Endothelial cell of umbilical vein (primary cell): ENCODE results near the gene MAPT. TPM values are rescaled to one million over a fixed set of nuclear protein-coding genes. Genes with fewer than 3 reads are reported as not detected.

Source experiments
- BruUV-seq: library from RNA; stranded (reverse); fragments of 400-500 nt; replicated peaks from 2 replicates; lab custom pipeline; 2021; lab: Mats Ljungman, UMichigan
- CTCF ChIA-PET: fragments of 300-600, 350-600 bp; sonication (Branson Sonifier 250); formaldehyde crosslinking; loops from one replicate; lab custom pipeline; 2021; ENCODE audit warnings: antibody characterized with exemption, inconsistent platforms; lab: Charles Lee
- POLR2A ChIA-PET: fragments of 300-600, 350-600 bp; sonication (Branson Sonifier 250); formaldehyde crosslinking; loops from one replicate; lab custom pipeline; 2021; ENCODE audit warnings: antibody characterized with exemption, inconsistent platforms; lab: Charles Lee
- DNase-seq: peaks from one replicate; pipeline ENCODE4 v3.0.0-alpha.2; 2011; ENCODE audit warnings: low read depth, low spot score
- FAIRE-seq: peaks from 2 replicates; lab custom pipeline; 2011; peaks lifted over from hg19 to GRCh38; lab: Jason Lieb, UNC
- H2AFZ ChIP-seq: 2 replicates; pipeline ENCODE4 v1.6.0; 2012; ENCODE audit warnings: low read depth, low read length, control low read depth, inconsistent platforms
- H3K27ac ChIP-seq: 2 replicates; pipeline ENCODE4 v1.5.1; 2011; ENCODE audit warnings: low read depth, mild to moderate bottlenecking, control low read depth, low read length, moderate library complexity; ENCODE audit not compliant: insufficient read depth
- H3K27me3 ChIP-seq, 2 experiments: 2 replicates each; pipeline versions ENCODE4 v1.6.0 to v1.6.1; 2011; ENCODE audit warnings: low read length in 2 of 2, mixed read lengths in 1 of 2; ENCODE audit not compliant: control insufficient read depth in 2 of 2, insufficient read depth in 2 of 2
- H3K36me3 ChIP-seq, 2 experiments: 2 replicates in 1 of 2; 3 replicates in 1 of 2; pipeline ENCODE4 v1.5.1; 2011; ENCODE audit warnings: low read length in 2 of 2, mild to moderate bottlenecking in 1 of 2, moderate library complexity in 1 of 2; ENCODE audit not compliant: control insufficient read depth in 2 of 2, insufficient read depth in 2 of 2; ENCODE audit errors: extremely low read depth in 1 of 2
- H3K4me1 ChIP-seq: 3 replicates; pipeline ENCODE4 v1.5.1; 2011; ENCODE audit warnings: mild to moderate bottlenecking, low read length; ENCODE audit not compliant: control insufficient read depth, insufficient read depth; ENCODE audit errors: extremely low read depth
- H3K4me2 ChIP-seq: 2 replicates; pipeline ENCODE4 v1.6.1; 2011; ENCODE audit warnings: low read length, control low read depth, mixed read lengths; ENCODE audit not compliant: insufficient read depth
- H3K4me3 ChIP-seq, 3 experiments: fragments of 200-600 bp in 1 of 3; sonication (generic), shearing (Covaris generic) in 1 of 3; replicated peaks in 1 of 3; 2 replicates each; pipeline ENCODE4 v1.5.1; 2011 to 2016; ENCODE audit warnings: control low read depth in 3 of 3, low read length in 3 of 3, mild to moderate bottlenecking in 2 of 3, inconsistent platforms in 1 of 3, low read depth in 1 of 3, moderate library complexity in 1 of 3; ENCODE audit not compliant: insufficient read depth in 1 of 3
- H3K79me2 ChIP-seq: 2 replicates; pipeline ENCODE4 v1.6.0; 2012; ENCODE audit warnings: low read length, inconsistent platforms; ENCODE audit not compliant: control insufficient read depth, insufficient read depth
- H3K9ac ChIP-seq: replicated peaks from 2 replicates; pipeline ENCODE3; 2011; ENCODE audit warnings: low read length, control low read depth; ENCODE audit not compliant: insufficient read depth; ENCODE audit errors: extremely low read depth
- H3K9me1 ChIP-seq: replicated peaks from 3 replicates; pipeline ENCODE4 v1.6.0; 2011; ENCODE audit warnings: mild to moderate bottlenecking, low read length; ENCODE audit not compliant: control insufficient read depth, insufficient read depth; ENCODE audit errors: extremely low read depth
- H3K9me3 ChIP-seq: replicated peaks from 2 replicates; pipeline ENCODE4 v1.5.1; 2012; ENCODE audit warnings: low read length, inconsistent platforms; ENCODE audit not compliant: control insufficient read depth, insufficient read depth
- H4K20me1 ChIP-seq: replicated peaks from 2 replicates; pipeline ENCODE3; 2011; ENCODE audit warnings: mild to moderate bottlenecking, low read length; ENCODE audit not compliant: control insufficient read depth, insufficient read depth; ENCODE audit errors: extremely low read depth
- EZH2 ChIP-seq: IDR thresholded peaks from 2 replicates; pipeline ENCODE4 v1.6.1; 2012; ENCODE audit warnings: borderline replicate concordance, low read depth, mild to moderate bottlenecking, moderate library complexity, low read length, inconsistent platforms; ENCODE audit not compliant: severe bottlenecking
- FOS ChIP-seq: IDR thresholded peaks from 2 replicates; pipeline ENCODE4 v1.6.1; 2011; ENCODE audit warnings: mild to moderate bottlenecking, low read length, moderate library complexity, borderline replicate concordance; ENCODE audit not compliant: insufficient read depth
- GATA2 ChIP-seq: IDR thresholded peaks from 2 replicates; pipeline ENCODE4 v1.7.0; 2011; ENCODE audit warnings: low read depth, mild to moderate bottlenecking, moderate library complexity, mixed read lengths, low read length; ENCODE audit not compliant: insufficient read length, insufficient read depth
- JUN ChIP-seq: IDR thresholded peaks from 2 replicates; pipeline ENCODE4 v1.6.1; 2011; ENCODE audit warnings: borderline replicate concordance, low read depth; ENCODE audit not compliant: insufficient read length, insufficient read depth
- MYC ChIP-seq: IDR thresholded peaks from one replicate; pipeline ENCODE4 v1.6.1; 2011; ENCODE audit warnings: mild to moderate bottlenecking, low read depth, low read length
- POLR2A ChIP-seq: IDR thresholded peaks from 2 replicates; pipeline ENCODE4 v1.6.1; 2012; ENCODE audit warnings: low read depth, mild to moderate bottlenecking, control low read depth, low read length
- POLR2AphosphoS5 ChIP-seq: IDR thresholded peaks from 2 replicates; pipeline ENCODE4 v1.6.1; 2012; ENCODE audit warnings: low read depth, mild to moderate bottlenecking, control low read depth, low read length, moderate library complexity; ENCODE audit not compliant: insufficient read depth
- dilution Hi-C: fragments of 300-500 bp; cut with MboI; formaldehyde crosslinking; loops from one replicate; pipeline ENCODE4 v1.15.0; 2019; ENCODE audit warnings: low sequenced_read_pairs; ENCODE audit not compliant: extremely low pct_ligation_motif_present
- intact Hi-C: fragments of 100-400 bp; cut with micrococcal nuclease; formaldehyde crosslinking; loops from one replicate; pipeline ENCODE4 v1.10.0; 2022
- polyA plus RNA-seq, 4 experiments: library from polyadenylated mRNA; depleted of rRNA in 3 of 4; stranded (reverse) in 3 of 4; unstranded in 1 of 4; fragments of >200 nt; gene quantifications; 2 replicates each; pipeline versions ENCODE4 v1.2.1 to v1.2.3, GENCODE V29; 2011 to 2012; ENCODE audit warnings: missing spikeins in 1 of 4
- total RNA-seq: library from RNA; stranded (reverse); gene quantifications from 2 replicates; pipeline ENCODE4 v1.2.3, GENCODE V29; 2021
- TF ChIP-seq, protein P1 (sequence below), 2 donors: IDR thresholded peaks; 1 replicate in 1 of 2; 2 replicates in 1 of 2; pipeline ENCODE4 v1.5.1; 2011; ENCODE audit warnings: low read length in 2 of 2, mild to moderate bottlenecking in 2 of 2, moderate library complexity in 2 of 2, control low read depth in 1 of 2, inconsistent platforms in 1 of 2, low read depth in 1 of 2; ENCODE audit not compliant: insufficient read depth in 1 of 2; ENCODE audit errors: extremely low read depth in 1 of 2
- TF ChIP-seq, protein P2 (sequence below): IDR thresholded peaks from 2 replicates; pipeline ENCODE4 v1.6.1; 2011; ENCODE audit not compliant: insufficient read depth, insufficient read length

MAPT gene
- total and polyA plus RNA-seq, 2 donors (not counting 3 experiments of a cell fraction or from before 2014, with no cell fraction given) = 0.04 to 0.51 TPM

DNA sequence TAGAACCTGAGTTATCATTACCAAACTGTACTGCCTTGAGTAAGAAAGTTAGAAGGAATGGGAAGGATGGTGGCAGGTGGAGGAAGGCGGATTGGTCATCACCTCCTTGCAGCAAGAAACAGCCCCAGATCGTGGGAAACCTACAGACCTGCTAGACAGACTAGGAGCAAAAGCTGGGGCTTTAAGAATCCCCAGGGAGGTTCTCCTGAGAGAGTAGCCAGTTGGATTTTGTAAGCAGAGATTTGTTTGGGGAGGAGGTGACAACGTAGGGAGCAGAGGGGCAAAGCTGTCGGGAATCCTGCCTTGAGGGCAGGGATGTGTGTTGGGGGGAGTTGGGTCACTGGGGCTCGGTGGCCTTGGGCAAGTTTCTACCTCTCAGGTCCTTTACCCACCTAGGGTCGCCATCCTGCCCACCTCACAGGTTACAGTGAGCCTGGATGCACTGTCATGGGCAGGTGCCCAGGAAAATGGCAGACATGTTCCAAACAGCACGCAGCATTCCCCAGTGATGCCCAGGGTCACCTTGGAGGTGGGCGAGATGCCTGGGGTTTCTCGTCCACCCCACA, 55.5 kb downstream of the MAPT start:
- H3K27me3 ChIP-seq = peaks cover 14 to 17% of the 10 kb centered on the region in 2 experiments
- POLR2A ChIA-PET = no interaction called here
- intact Hi-C loops (no loop called here), dilution Hi-C loops (no loop called here)
- no peak overlapping the region for H3K4me2 ChIP-seq
- CTCF ChIA-PET = interaction anchor here (0.6 to 2.6 kb wide), 21 partner anchors 7 to 730 kb away, joined by 3 to 34 read pairs (median 4); partner anchors contain the start of gene MAPT
- H3K4me1 ChIP-seq = peaks cover 4% of the 10 kb centered on the region
- H3K4me3 ChIP-seq = no peak overlapping the region
- no peaks in the 10 kb centered on the region for H3K79me2 ChIP-seq
- DNase-seq (no peak), FAIRE-seq (no peak)
- no peaks in the 10 kb centered on the region for H4K20me1 ChIP-seq
- TF ChIP-seq EZH2 (no peak), GATA2 (no peak), MYC (no peak), POLR2AphosphoS5 (no peak), JUN (no peak), FOS (no peak), POLR2A (no peak)
- TF ChIP-seq, protein P1, sequence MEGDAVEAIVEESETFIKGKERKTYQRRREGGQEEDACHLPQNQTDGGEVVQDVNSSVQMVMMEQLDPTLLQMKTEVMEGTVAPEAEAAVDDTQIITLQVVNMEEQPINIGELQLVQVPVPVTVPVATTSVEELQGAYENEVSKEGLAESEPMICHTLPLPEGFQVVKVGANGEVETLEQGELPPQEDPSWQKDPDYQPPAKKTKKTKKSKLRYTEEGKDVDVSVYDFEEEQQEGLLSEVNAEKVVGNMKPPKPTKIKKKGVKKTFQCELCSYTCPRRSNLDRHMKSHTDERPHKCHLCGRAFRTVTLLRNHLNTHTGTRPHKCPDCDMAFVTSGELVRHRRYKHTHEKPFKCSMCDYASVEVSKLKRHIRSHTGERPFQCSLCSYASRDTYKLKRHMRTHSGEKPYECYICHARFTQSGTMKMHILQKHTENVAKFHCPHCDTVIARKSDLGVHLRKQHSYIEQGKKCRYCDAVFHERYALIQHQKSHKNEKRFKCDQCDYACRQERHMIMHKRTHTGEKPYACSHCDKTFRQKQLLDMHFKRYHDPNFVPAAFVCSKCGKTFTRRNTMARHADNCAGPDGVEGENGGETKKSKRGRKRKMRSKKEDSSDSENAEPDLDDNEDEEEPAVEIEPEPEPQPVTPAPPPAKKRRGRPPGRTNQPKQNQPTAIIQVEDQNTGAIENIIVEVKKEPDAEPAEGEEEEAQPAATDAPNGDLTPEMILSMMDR (IDR thresholded peaks at IDR 0.05; ENCODE audit: extremely low read depth in 1 of 2, insufficient read depth in 1 of 2, low read depth in 1 of 2, low read length in 2 of 2) = no peak
- TF ChIP-seq, protein P2, sequence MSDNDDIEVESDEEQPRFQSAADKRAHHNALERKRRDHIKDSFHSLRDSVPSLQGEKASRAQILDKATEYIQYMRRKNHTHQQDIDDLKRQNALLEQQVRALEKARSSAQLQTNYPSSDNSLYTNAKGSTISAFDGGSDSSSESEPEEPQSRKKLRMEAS = no peak
- H3K27ac ChIP-seq = no peak overlapping the region
- no peak overlapping the region for H3K9ac ChIP-seq
- BruUV-seq = no TSS peak
- H3K36me3 ChIP-seq = no peaks in the 10 kb centered on the region
- no peaks in the 10 kb centered on the region for H3K9me1 ChIP-seq
- H2AFZ ChIP-seq = no peak overlapping the region
- H3K9me3 ChIP-seq = no peaks in the 10 kb centered on the region
